ENCODE results near the gene SLC6A6.

GRCh38 chr3:14506626-14507304 lies 104.4 kb downstream of the SLC6A6 start:
- TF ChIP-seq, protein P1, sequence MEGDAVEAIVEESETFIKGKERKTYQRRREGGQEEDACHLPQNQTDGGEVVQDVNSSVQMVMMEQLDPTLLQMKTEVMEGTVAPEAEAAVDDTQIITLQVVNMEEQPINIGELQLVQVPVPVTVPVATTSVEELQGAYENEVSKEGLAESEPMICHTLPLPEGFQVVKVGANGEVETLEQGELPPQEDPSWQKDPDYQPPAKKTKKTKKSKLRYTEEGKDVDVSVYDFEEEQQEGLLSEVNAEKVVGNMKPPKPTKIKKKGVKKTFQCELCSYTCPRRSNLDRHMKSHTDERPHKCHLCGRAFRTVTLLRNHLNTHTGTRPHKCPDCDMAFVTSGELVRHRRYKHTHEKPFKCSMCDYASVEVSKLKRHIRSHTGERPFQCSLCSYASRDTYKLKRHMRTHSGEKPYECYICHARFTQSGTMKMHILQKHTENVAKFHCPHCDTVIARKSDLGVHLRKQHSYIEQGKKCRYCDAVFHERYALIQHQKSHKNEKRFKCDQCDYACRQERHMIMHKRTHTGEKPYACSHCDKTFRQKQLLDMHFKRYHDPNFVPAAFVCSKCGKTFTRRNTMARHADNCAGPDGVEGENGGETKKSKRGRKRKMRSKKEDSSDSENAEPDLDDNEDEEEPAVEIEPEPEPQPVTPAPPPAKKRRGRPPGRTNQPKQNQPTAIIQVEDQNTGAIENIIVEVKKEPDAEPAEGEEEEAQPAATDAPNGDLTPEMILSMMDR (IDR thresholded peaks at IDR 0.05): no peak
- TF ChIP-seq POLR2A (IDR thresholded peaks at IDR 0.05): no peak

Measured in lower leg skin (tissue), 3 donors.